ENCODE data around the gene DBF4B.

DNA sequence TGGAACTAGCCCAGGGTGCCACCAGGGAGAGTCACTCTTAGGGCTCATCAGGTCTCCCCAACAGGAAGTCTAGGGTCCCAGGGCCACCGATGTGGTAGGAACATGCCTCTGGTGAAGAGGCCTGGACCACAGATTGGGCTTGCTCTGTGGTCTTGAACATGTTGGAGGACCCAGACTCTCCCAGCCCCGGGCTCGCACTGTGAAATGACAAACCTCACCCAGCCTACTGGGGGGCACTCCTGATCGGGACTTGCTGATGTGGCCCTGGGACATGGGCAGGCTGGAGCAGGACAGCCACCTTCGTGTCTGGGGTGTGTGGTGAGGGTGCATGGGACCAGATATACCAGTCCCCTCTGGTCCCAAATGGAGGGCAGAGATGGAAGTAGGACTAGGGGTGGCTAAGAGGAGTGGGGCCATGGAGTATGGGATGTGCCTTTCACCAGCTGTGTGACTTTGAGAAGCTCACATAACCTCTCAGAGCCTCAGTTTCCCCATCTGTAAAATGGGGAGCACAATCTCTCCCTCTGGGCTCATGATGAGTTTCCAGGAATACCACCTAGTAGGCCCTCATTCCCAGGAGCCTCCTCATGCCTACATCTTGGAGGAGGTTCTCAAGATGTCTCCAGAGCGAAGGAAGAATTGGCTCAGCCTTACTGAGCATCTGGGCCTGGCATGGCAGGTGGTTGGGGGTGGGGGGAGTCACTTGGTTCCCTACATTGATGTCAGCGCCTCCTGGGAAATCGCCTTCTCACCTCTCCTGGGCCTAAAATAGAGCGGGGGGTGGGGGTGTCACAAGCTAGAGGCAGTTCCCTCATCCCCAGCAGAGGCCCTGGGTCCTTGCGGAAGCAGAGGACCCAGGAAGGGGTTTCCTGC is 48.8 kb downstream of the DBF4B start:
- no peak for TF ChIP-seq POLR2A (IDR thresholded peaks at IDR 0.05)
- no peak for TF ChIP-seq CTCF (IDR thresholded peaks at IDR 0.05)
- no peak for TF ChIP-seq POLR2AphosphoS5 (IDR thresholded peaks at IDR 0.05)
